Mesenteric fat pad (tissue), 1 donor: Measurements from ENCODE around the gene PKIG. TPM values are rescaled to one million over a fixed set of nuclear protein-coding genes. Genes with fewer than 3 reads are reported as not detected.

ENCODE experiments used
- DNase-seq: peaks from one replicate; pipeline ENCODE4 v3.0.0-alpha.2; 2020; ENCODE audit warnings: low spot score
- total RNA-seq: library from RNA; stranded (reverse); fragmentation: NEBNext Ultra II Directional; extraction: Animal tissue kit (Norgen Biotek cat#: 25700); gene quantifications from one replicate; pipeline ENCODE4 v1.2.1, GENCODE V29; 2021
- donor health status: DM: yes; HTN: yes; CAD: no.

PKIG gene
- total RNA-seq, 1 donor from 2014 or later, result 50.1 TPM

DNA sequence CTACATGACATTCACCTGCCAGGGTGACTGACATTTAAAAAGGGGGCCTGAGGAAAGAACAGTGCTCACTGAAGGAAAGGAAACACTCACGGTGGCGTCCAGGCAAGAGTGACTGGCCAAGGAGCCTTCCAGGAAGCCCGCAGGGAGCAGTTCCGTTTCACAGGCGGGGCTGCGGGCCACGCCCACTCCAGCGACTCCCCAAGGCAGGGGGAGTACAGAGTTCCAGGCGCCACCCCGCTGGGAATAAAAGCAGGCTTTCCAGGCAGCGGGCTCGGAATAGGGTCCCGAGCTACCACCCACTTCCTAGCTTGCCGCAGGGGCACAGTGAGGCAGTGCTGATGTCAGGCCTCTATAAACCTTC is 34.2 kb downstream of the PKIG start:
- no peak for DNase-seq

GRCh38 chr20:44618318-44618731 is 35.9 kb downstream of the PKIG start:
- DNase-seq, result no peak

DNA sequence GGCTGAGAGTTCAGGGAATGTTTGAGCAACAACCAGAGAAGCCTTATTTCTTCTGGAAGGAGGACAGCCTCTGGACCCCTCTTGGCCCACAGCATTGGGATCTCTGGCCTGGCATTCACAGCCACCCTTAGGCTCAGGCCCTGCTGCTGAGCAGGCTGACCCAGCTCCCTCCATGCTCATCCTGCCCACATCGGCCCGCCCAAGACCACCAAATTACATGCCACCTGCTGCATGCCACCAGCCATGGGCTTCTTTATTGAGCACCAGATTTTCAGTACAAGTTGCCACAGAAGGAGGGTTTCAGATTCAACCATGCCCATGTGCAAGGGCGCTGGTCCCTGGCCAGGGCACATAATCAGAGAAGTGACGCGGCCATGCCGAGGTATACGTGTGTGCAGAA is 36.9 kb downstream of the PKIG start:
- DNase-seq, result no peak

DNA sequence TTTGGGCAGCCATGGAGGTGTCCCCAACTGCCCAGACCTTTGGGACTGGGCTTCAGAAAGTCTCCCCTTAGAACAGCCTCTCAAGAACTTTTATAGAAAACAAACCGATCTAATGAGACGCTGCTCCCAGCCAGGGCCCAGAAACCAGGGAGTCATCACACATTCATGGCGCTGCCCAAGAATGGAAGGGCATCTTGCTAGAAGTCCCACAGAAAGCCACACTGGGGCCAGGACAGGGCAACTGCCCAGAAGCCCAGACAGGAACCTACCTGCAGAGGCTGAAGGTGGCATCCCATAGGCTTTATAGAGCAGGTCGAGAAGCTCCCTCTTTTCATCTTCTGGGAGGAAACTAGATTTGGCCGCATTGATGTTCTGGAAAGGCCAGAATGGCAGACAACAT is 37.7 kb downstream of the PKIG start:
- no peak for DNase-seq

- DNase-seq, result no peak
Measured at GRCh38 chr20:44621325-44621724, 38.9 kb downstream of the PKIG start.

DNA sequence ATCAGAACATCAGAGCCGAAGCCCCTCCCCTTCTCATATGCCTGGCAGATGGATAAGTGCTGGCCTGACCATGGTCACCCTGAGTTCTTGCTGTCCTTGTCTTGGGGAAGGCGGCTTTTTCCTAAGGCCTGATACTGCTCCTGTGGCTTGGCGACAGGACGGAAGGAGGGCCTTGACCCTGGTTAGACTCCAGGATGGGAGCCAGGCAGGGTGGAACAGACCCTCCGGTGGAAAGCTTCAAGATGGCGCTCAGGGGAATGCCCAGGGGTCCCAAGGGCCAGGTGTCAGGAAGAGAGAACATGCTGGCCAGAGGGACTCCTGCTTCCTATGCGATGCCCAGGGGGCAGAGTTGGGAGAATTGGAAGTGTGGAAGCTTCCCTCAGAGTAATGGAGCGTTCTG is 39.6 kb downstream of the PKIG start:
- DNase-seq, result no peak

- no peak for DNase-seq
Measured at GRCh38 chr20:44622501-44623270, 40.3 kb downstream of the PKIG start.

DNA sequence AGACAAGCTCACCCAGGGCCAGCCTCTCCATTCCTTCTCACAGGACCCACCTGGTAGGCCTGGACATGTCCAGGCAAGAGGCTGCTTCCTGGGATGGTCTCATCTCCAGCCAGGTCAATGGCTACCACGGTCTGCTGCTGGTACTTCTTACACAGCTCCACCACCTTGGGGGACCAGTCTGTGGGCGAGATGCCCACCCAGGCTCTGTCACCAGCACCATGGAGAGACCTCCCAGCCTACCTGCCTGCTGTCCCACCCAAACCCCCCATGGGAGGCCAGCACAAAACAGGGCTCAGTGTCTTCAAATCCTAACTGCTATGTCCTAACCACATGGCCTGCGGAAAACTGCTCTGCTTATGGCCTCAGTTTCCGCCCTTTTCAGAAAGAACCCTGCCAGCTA is 41.8 kb downstream of the PKIG start:
- no peak for DNase-seq

GRCh38 chr20:44624743-44625271 is 42.4 kb downstream of the PKIG start:
- no peak for DNase-seq

DNA sequence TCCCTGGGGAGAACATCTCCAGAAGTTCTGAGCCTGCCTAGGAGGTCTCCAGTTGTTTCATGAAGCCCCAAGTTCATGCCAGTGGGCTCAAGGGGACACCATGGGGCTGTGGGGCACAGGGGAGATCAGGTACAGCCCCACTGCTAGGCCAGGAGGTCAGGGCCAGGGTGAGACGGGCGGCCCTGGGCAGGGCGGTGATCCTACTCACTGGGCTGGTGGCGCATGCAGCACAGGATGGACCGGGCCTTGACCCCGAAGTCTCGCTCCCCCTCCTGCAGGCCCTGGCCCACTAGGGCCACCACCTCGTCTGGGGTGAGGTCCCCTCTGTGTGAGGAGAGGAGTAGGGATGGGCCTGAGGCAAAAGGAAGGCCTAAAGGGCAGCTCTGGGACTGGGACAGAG is 43.0 kb downstream of the PKIG start:
- no peak for DNase-seq

GRCh38 chr20:44626278-44626677 is 43.9 kb downstream of the PKIG start:
- no peak for DNase-seq

- no peak for DNase-seq
Measured at GRCh38 chr20:44627364-44628010, 45.1 kb downstream of the PKIG start.

DNA sequence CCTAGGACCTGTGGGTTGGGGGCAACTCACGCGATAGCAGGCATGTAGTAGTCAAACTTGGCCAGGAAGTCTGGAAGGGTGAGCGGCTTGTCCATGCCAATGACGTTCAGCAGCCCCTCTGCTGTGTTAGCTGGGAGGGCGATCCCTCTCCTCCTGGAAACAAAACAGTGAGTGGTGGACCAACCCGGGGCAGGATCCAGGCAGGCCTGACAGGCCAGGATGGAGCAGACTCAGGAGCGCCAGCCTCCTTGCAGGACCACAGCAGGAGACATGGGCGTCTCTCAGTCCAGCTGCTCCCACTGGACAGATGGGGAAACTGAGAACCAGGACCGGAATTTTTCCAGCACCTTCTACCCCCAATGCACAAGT is 46.6 kb downstream of the PKIG start:
- DNase-seq, result no peak

- no peak for DNase-seq
Measured at GRCh38 chr20:44629542-44629941, 47.2 kb downstream of the PKIG start.

GRCh38 chr20:44630297-44630696 is 47.9 kb downstream of the PKIG start:
- no peak for DNase-seq

GRCh38 chr20:44632103-44632752 is 49.8 kb downstream of the PKIG start:
- DNase-seq, result no peak

DNA sequence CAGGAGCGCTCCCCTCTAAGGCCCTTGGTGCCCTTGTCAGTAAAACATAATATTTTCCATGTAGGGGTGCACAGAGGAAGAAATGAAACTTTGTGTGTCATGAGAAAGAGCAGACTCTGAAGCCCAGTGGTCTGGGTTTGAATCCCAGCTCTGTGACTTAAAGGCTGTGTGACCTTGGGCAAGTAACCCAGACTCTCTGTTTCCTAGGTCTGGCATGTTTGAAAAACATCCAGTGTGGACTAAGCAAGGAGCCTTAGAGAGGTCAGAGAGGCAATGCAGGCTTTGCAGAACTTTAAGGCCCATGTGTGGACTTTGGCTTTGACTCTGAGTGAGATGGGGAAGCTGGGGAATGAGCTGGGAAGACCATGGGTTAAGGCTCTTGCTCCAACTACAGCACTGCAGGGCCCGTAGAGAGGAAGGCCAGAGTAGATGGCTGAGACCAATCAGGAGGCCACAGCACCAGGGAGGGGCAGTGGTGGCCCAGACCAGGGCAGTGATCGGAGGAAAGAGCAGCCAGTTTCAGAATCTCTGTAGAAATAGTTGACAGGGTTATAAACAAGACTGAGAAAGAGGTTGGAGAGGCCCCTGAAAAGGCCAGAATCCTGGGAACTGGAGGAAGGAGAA is 50.9 kb downstream of the PKIG start:
- no peak for DNase-seq

DNA sequence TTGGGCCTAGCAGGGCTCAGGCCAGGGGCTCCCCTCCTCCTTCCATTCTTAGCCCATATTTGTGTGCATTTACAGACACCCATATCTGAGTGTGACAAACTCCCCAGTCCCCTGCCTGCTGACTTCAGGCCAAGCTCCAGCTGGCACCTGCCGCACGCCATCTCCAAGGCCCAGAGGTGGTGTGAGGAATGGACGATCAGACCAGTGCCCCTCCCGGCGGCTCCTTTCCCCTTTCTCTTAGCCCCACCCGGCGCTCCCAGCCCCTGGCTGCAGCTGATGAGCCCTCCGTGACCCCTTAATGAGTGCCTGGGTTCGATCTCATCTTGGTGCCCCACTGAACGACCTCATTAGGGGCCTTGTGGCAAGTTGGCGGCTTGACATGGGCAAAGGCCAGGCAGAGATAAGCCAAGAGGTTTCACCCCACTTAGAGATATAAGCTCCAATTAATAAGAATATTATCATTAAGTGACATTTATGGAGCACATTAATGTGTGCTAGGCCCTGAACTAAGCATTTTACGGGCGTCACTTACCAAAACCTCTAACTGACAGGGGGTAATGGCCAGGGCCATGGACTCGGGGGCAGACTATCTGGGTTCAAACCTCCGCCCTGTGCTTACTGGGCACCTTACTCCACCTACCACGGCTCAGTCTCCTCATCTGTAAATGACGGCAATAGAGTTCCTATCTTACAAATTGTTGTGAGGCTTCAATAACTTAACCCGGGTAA is 51.7 kb downstream of the PKIG start:
- no peak for DNase-seq

- DNase-seq, result no peak
Measured at GRCh38 chr20:44635877-44636276, 53.5 kb downstream of the PKIG start.

DNA sequence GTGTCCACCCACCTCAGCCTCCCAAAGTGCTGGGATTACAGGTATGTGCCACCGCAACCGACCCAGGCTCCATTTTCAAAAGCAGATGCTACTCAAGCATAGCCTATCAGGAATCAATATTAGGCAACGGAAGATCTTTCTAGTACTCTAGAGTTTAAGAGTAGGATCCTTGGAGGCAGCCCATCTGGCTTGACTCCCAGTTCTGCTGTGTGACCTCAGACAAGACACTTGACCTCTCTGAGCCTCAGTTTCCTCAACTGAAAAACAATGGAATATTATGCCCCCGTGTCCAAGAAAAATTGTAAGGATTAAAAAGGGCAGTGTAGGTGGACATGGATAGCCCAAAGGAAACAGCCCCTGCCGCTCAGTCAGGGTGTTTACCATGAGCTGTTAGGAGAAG is 54.7 kb downstream of the PKIG start:
- DNase-seq, result no peak
